A549 treated with AZD9567 at 1 μM for 4 hours (cell line): ENCODE measurements around the gene ESRP2. TPM values are rescaled to one million over a fixed set of nuclear protein-coding genes. Genes with fewer than 3 reads are reported as not detected.

Experiments
- total RNA-seq: library from RNA; stranded (reverse); fragments of 200-300 nt; extraction: Qiagen RNA extraction; gene quantifications from 5 replicates; pipeline ENCODE4 v1.2.3, GENCODE V29; 2022; ENCODE audit not compliant: insufficient read depth

Gene ESRP2
- 0.03 to 5.9 TPM (median 0.16 TPM) in 4 of 5 replicates, not detected in the other for total RNA-seq

DNA sequence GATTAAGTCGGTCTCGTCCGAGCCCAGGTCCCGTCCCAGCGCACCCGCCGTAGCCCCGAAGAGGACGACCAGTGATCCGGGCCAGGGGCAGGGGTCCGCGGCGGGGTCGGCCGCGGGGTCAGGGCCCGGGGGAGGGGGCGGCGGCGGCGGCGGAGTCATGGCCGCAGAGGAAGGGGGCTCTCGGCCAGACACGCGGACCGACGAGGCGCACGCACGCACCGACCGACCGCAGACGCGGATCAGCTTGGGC lies at the start of gene ESRP2:
Gene ESRP2, minus strand, starts transcription at position 241 of the 250 bp plus-strand sequence. Its CDS starts 82 bp downstream, at position 159.

DNA sequence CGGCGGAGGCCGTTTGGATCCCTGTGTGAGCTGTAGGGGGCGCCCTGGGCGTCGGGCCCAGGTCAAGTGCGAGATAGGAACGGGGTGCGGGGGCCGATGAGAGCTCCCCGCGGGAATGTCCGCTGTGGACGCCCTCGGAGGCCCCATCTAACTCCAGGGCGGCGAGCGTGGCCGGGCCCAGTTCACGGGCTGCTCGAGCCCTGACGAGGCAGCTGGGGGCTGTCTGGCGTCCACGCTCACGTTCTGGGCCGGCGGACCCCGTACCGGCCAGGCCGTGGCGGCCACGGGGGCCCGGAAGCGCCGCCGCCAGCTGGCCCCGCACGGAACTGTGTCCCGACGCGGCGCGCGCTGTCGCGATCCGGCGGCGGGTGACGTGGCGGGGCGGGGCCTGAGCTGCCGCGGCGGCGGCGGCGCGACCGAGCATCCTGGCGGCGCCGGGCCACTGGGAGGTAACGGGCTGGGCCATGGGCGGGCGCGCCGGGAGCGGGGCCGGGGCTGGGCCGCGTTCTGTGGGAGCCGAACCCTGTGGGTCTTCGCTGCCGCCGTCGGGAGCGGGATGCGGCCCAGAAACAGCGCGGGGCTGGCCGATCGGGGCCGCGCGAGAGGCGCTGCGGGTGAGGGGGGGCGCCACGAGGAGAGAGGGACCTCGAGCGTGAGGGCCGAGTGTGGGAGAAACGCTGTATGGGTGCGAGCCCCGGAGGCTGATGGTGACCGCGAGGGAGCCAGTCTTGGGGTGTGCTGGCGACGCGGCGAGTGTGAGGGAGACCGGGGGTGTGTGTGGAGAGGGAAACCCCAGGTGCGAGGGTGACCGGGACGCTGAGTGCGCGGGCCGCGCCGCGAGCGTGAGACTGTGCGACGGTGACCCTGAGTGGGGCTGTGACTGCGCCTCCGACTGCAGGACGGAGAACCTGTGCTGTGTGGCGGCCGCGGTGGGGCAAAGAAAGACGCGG lies 28.5 kb upstream of the ESRP2 start, which contains the start of gene SLC7A6:
Gene SLC7A6, plus strand, starts transcription at position 399 of the 950 bp plus-strand sequence. CDS start 10,201 bp downstream, outside the sequence.

DNA sequence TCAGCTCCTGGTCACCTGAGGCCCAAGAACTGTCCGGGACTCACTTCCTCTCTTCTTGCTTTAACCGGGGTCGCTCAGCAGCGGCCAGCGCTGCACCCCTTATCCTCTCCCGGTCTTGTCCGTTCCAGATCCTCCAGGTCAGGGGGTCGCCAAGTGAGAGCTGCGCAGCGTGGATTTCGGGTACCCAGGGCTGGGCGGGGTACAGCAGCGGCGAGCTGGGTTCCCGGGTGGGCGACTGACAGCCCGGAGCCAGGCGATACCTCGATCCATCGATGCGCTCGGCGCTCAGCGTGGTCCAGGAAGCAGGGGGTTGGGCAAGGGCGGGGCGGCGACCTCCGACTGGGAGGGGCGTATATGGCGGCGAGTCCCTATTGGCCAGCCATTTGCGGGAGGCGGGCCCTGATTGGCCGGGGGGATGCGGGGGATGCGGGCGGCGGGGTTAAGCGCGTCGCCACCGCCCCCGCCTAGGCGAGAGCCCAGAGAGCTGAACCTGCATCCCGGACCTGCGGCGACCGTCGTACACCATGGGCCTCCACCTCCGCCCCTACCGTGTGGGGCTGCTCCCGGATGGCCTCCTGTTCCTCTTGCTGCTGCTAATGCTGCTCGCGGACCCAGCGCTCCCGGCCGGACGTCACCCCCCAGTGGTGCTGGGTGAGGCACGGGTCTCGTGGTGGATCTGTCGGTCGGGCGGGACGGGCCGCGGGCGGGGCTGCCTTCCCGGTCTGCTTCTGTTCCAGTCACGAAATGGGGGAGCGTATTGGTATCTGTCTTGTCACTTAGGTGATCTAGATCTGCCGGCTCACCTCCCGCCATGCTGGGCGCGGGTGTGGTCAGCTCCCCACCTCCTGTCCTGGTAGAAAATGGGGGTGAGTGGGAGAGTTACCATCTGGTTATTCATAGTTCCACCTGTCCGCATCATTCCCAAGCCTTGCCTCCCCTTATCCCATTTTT lies 9.3 kb upstream of the ESRP2 start, which contains the start of gene PLA2G15:
Gene PLA2G15, plus strand, starts transcription at position 471 of the 951 bp plus-strand sequence. Its CDS starts 54 bp downstream, at position 525.

Other genes with a start within 250 kb of the ESRP2 start
- gene DPEP2, start 236.6 kb downstream of the ESRP2 start, total RNA-seq, result not detected in 5 replicates
- not detected in 5 replicates for gene DPEP2NB, start 220.2 kb downstream of the ESRP2 start, total RNA-seq
- gene DDX28, start 212.9 kb downstream of the ESRP2 start, total RNA-seq, result 17.5 to 22.0 TPM (median 21.0 TPM) in 5 replicates
- 14.9 to 17.4 TPM (median 15.9 TPM) in 5 replicates for gene DUS2, start 212.8 kb downstream of the ESRP2 start, total RNA-seq
- gene NFATC3, start 150.8 kb downstream of the ESRP2 start, total RNA-seq, result 14.4 to 17.5 TPM (median 15.0 TPM) in 5 replicates
- 16.1 to 20.8 TPM (median 17.1 TPM) in 5 replicates for gene PLA2G15, start 9.2 kb upstream of the ESRP2 start, total RNA-seq
- 26.4 to 31.7 TPM (median 30.8 TPM) in 5 replicates for gene SLC7A6, start 28.4 kb upstream of the ESRP2 start, total RNA-seq
- gene SLC7A6OS, start 74.8 kb upstream of the ESRP2 start, total RNA-seq, result 7.0 to 12.9 TPM (median 12.5 TPM) in 5 replicates
- 31.0 to 85.2 TPM (median 32.3 TPM) in 5 replicates for gene PRMT7, start 74.9 kb upstream of the ESRP2 start, total RNA-seq
- 0.14 to 0.59 TPM (median 0.22 TPM) in 4 of 5 replicates, not detected in the other for gene SMPD3, start 212.4 kb upstream of the ESRP2 start, total RNA-seq